Stimulated activated CD4-positive, alpha-beta T cell treated with anti-CD3 and anti-CD28 coated beads, Interleukin-4, amount 100 ng/mL, for 4 hours (primary cell): Measurements from ENCODE around the gene SLC26A2.

Experiments
- DNase-seq, 2 experiments: peaks; one replicate each; pipeline ENCODE4 v3.0.0-alpha.2; 2020

SLC26A2 gene

GRCh38 chr5:149962601-149963300 is 2.2 kb downstream of the SLC26A2 start:
- no peak for DNase-seq

- no peak for DNase-seq
These were observed 3.2 kb downstream of the SLC26A2 start for GRCh38 chr5:149963729-149964128.

- no peak for DNase-seq
These were observed 6.4 kb downstream of the SLC26A2 start for GRCh38 chr5:149966946-149967345.

GRCh38 chr5:149969181-149969930 is 8.8 kb downstream of the SLC26A2 start:
- no peak for DNase-seq

- DNase-seq: no peak
These were observed 14.9 kb downstream of the SLC26A2 start for GRCh38 chr5:149975409-149975808.

GRCh38 chr5:149979896-149980295 is 19.3 kb downstream of the SLC26A2 start:
- no peak for DNase-seq

- DNase-seq: no peak
These were observed 20.6 kb downstream of the SLC26A2 start for GRCh38 chr5:149981206-149981605.

GRCh38 chr5:149982505-149982904 is 21.9 kb downstream of the SLC26A2 start:
- no peak for DNase-seq

- DNase-seq: no peak
These were observed 27.6 kb downstream of the SLC26A2 start for GRCh38 chr5:149988126-149988525.

- peak; percentile 56 to 66 for DNase-seq
These were observed 30.2 kb downstream of the SLC26A2 start for GRCh38 chr5:149990518-149991376.

- DNase-seq: no peak
These were observed 32.9 kb downstream of the SLC26A2 start for GRCh38 chr5:149993471-149993870.

GRCh38 chr5:149995385-149996204 is 35.0 kb downstream of the SLC26A2 start:
- no peak for DNase-seq

- DNase-seq: no peak
These were observed 35.8 kb downstream of the SLC26A2 start for GRCh38 chr5:149996205-149996890.

- DNase-seq: no peak
These were observed 37.7 kb downstream of the SLC26A2 start for GRCh38 chr5:149998281-149998680.

- no peak for DNase-seq
These were observed 38.8 kb downstream of the SLC26A2 start for GRCh38 chr5:149999359-149999758.

GRCh38 chr5:149999866-150000255 is 39.3 kb downstream of the SLC26A2 start:
- no peak for DNase-seq

- peak; percentile 79 to 86 for DNase-seq
These were observed 39.9 kb downstream of the SLC26A2 start, which contains the start of the genes HMGXB3 and TIGD6 for GRCh38 chr5:150000256-150000989. Gene HMGXB3 (plus strand): TSS chr5:150000739. CDS start chr5:150004853, 4,114 bp downstream. Gene TIGD6 (minus strand): TSS chr5:150000654. CDS start chr5:149996348, 4,306 bp downstream.

GRCh38 chr5:150000990-150001659 is 40.6 kb downstream of the SLC26A2 start:
- DNase-seq: peak; percentile 37 to 39

- peak; percentile 33 to 58 for DNase-seq
These were observed 41.3 kb downstream of the SLC26A2 start for GRCh38 chr5:150001660-150002486.
